Endodermal cell (in vitro differentiated cells): ENCODE measurements around the gene TBX1. TPM values are rescaled to one million over a fixed set of nuclear protein-coding genes. Genes with fewer than 3 reads are reported as not detected.

Experiments used
- DNase-seq: peaks from one replicate; pipeline ENCODE4 v3.0.0-alpha.2; 2017
- H3K27ac ChIP-seq: 2 replicates; pipeline ENCODE4 v1.5.1; 2013; ENCODE audit warnings: mild to moderate bottlenecking, low read depth, low read length, moderate library complexity
- H3K27me3 ChIP-seq: 2 replicates; pipeline ENCODE4 v1.6.1; 2013; ENCODE audit warnings: mild to moderate bottlenecking, low read length, moderate library complexity; ENCODE audit not compliant: insufficient read depth, control insufficient read depth, poor library complexity, severe bottlenecking
- H3K36me3 ChIP-seq: 2 replicates; pipeline ENCODE4 v1.7.0; 2013; ENCODE audit warnings: mild to moderate bottlenecking, low read length, moderate library complexity; ENCODE audit not compliant: control insufficient read depth, insufficient read depth
- H3K4me1 ChIP-seq: one replicate; pipeline ENCODE4 v1.7.0; 2013; ENCODE audit warnings: low read length; ENCODE audit not compliant: control insufficient read depth, insufficient read depth
- H3K4me3 ChIP-seq: 2 replicates; pipeline ENCODE4 v1.5.1; 2013; ENCODE audit warnings: mild to moderate bottlenecking, low read length, moderate library complexity
- H3K9ac ChIP-seq: 2 replicates; pipeline ENCODE4 v1.6.1; 2013; ENCODE audit warnings: mild to moderate bottlenecking, low read length, moderate library complexity; ENCODE audit not compliant: poor library complexity, severe bottlenecking; ENCODE audit errors: extremely low read depth
- H3K9me3 ChIP-seq: 2 replicates; pipeline ENCODE4 v1.6.1; 2013; ENCODE audit warnings: mild to moderate bottlenecking, low read length, moderate library complexity; ENCODE audit not compliant: control insufficient read depth
- H3K27ac Mint-ChIP-seq: 2 replicates; pipeline ENCODE4 v1.8.0; 2020; ENCODE audit warnings: mixed read lengths
- H3K27me3 Mint-ChIP-seq: 2 replicates; pipeline ENCODE4 v1.8.0; 2021; ENCODE audit warnings: mild to moderate bottlenecking, mixed read lengths; ENCODE audit not compliant: insufficient read depth
- H3K36me3 Mint-ChIP-seq: 2 replicates; pipeline ENCODE4 v1.8.0; 2020; ENCODE audit warnings: low read depth, mixed read lengths
- H3K4me1 Mint-ChIP-seq: 2 replicates; pipeline ENCODE4 v1.8.0; 2020; ENCODE audit warnings: mixed read lengths
- H3K4me3 Mint-ChIP-seq: 2 replicates; pipeline ENCODE4 v1.8.0; 2020; ENCODE audit warnings: mild to moderate bottlenecking, moderate library complexity, mixed read lengths
- H3K9me3 Mint-ChIP-seq: 2 replicates; pipeline ENCODE4 v1.8.0; 2020; ENCODE audit warnings: mild to moderate bottlenecking, mixed read lengths
- CTCF ChIP-seq: fragments of 200-600 bp; sonication (generic); conservative IDR thresholded peaks from 2 replicates; pipeline ENCODE4 v1.5.0; 2021; ENCODE audit warnings: antibody characterized with exemption, mild to moderate bottlenecking
- WGBS, 2 experiments: methylation state at CpG; one replicate each; pipeline versions ENCODE4 v1.1.5 to v1.1.7; 2013; ENCODE audit warnings: missing lambda C conversion rate in 2 of 2, mixed read lengths in 1 of 2; ENCODE audit not compliant: insufficient coverage in 1 of 2, insufficient read length in 1 of 2; 5-methylcytosine and 5-hydroxymethylcytosine counted together
- total RNA-seq, 2 donors: library from RNA; stranded (reverse); fragmentation: NEBNext Ultra II Directional in 1 of 2; extraction: Animal tissue kit (Norgen Biotek cat#: 25700) in 1 of 2; gene quantifications; 2 replicates in 1 of 2; 3 replicates in 1 of 2; pipeline ENCODE4 v1.2.1, GENCODE V29; 2021

TBX1 gene
- total RNA-seq, 2 donors from 2014 or later: 1.3 TPM; not detected in 1

DNA sequence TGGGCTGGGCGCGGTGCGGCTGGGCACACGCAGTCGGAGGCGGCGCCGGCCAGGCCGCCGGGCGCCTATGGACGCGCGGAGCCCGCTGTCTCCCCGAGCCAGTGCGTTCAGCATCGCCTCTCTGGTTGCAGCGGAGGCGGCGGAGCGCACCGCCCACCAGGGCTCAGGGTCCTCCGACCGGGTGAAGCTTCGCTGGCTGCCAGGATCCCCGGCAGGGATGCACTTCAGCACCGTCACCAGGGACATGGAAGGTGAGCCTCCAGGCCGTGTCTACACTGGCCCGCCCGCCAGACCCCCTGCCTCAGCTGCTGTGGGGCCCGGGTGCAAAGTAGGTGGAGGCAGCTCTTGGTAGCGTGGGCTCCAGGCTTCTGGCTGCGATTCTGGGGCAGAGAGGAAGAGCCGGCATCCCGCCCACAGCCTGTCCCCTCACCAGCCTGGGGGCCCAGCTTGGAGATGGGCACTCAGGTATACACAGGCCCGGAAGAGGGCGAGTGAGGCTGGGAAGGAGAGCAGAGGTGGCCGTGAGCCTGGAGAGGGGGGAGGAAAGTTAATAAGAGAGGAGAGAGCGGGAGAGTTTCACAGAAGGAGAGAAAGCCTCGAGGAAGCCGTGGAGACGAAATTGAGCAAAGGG, 1.0 kb upstream of the TBX1 start:
- H3K9me3 Mint-ChIP-seq: no peaks in the 10 kb centered on the region
- Histone ChIP-seq H3K9me3 (no peaks in the 10 kb centered on the region), H3K4me3 (no peak overlapping the region), H3K27me3 (peaks cover 95% of the 10 kb centered on the region), H3K36me3 (no peaks in the 10 kb centered on the region), H3K4me1 (no peaks in the 10 kb centered on the region), H3K27ac (no peak overlapping the region), H3K9ac (no peak overlapping the region)
- no peak overlapping the region for H3K27ac Mint-ChIP-seq
- WGBS, 2 experiments: 4 to 7% methylated on average over 20 to 43 of the region's 43 CpGs
- peak; percentile 73 for DNase-seq
- peak overlapping the region; percentile 51 for H3K4me3 Mint-ChIP-seq
- peaks cover 89% of the 10 kb centered on the region for H3K27me3 Mint-ChIP-seq
- H3K36me3 Mint-ChIP-seq: no peaks in the 10 kb centered on the region
- TF ChIP-seq CTCF: no peak
- H3K4me1 Mint-ChIP-seq: peaks cover 15% of the 10 kb centered on the region

- Mint-ChIP-seq H3K9me3 (no peaks in the 10 kb centered on the region), H3K36me3 (no peaks in the 10 kb centered on the region), H3K27me3 (peaks cover 86% of the 10 kb centered on the region), H3K4me1 (peaks cover 13% of the 10 kb centered on the region), H3K4me3 (peak overlapping the region; percentile 41), H3K27ac (no peak overlapping the region)
- Histone ChIP-seq H3K4me3 (no peak overlapping the region), H3K27me3 (peaks cover 95% of the 10 kb centered on the region), H3K9me3 (no peaks in the 10 kb centered on the region), H3K4me1 (no peaks in the 10 kb centered on the region), H3K9ac (no peak overlapping the region), H3K27ac (no peak overlapping the region), H3K36me3 (no peaks in the 10 kb centered on the region)
- peak; percentile 63 for DNase-seq
- WGBS, 2 experiments: 4% methylated on average over 24 to 117 of the region's 117 CpGs
- no peak for TF ChIP-seq CTCF
These were observed 560 bp downstream of the TBX1 start for GRCh38 chr22:19760951-19761724.

- no peak overlapping the region for H3K9ac ChIP-seq
- no peaks in the 10 kb centered on the region for H3K4me1 ChIP-seq
These were observed 1.4 kb downstream of the TBX1 start for GRCh38 chr22:19761725-19762567.

More at GRCh38 chr22:19761725-19762567, 1.4 kb downstream of the TBX1 start:
- 35 to 45% methylated on average over 16 to 33 of the region's 33 CpGs for WGBS, 2 experiments
- Histone ChIP-seq H3K27me3 (peaks cover 95% of the 10 kb centered on the region), H3K27ac (no peak overlapping the region), H3K9me3 (no peaks in the 10 kb centered on the region), H3K4me3 (no peak overlapping the region), H3K36me3 (no peaks in the 10 kb centered on the region)
- Mint-ChIP-seq H3K4me1 (peaks cover 13% of the 10 kb centered on the region), H3K27me3 (peaks cover 84% of the 10 kb centered on the region), H3K4me3 (peak overlapping the region; percentile 41), H3K36me3 (no peaks in the 10 kb centered on the region), H3K27ac (no peak overlapping the region), H3K9me3 (no peaks in the 10 kb centered on the region)
- peak; percentile 73 for DNase-seq
- TF ChIP-seq CTCF: no peak
